HepG2 (cell line): ENCODE data around the gene GFPT2. TPM values are rescaled to one million over a fixed set of nuclear protein-coding genes. Genes with fewer than 3 reads are reported as not detected.

ENCODE experiments used
- ATAC-seq: fragments of 200-7000 bp; cut with Tn5 transposase; 3 replicates; pipeline ENCODE4 v1.9.1; 2020; ENCODE audit warnings: mild to moderate bottlenecking, moderate library complexity
- BruUV-seq: library from RNA; stranded (reverse); fragments of 400-500 nt; replicated peaks from 2 replicates; lab custom pipeline; 2021; lab: Mats Ljungman, UMichigan
- CTCF ChIA-PET: fragments of 300-600 bp; formaldehyde crosslinking; extraction: SDS; loops from one replicate; lab custom pipeline; 2021; ENCODE audit warnings: low total read pairs, inconsistent platforms, low intra/inter-chr PET ratio; lab: Yijun Ruan, JAX
- POLR2A ChIA-PET: fragments of 350-600 bp; sonication (Branson Sonifier 250); formaldehyde crosslinking; loops from one replicate; lab custom pipeline; 2020; ENCODE audit warnings: antibody characterized with exemption, inconsistent platforms; lab: Yijun Ruan, JAX
- DNase-seq: peaks from one replicate; pipeline ENCODE4 v3.0.0-alpha.2; 2015; ENCODE audit warnings: low spot score
- FAIRE-seq: peaks from 3 replicates; lab custom pipeline; 2011; peaks lifted over from hg19 to GRCh38; lab: Jason Lieb, UNC
- H2AFZ ChIP-seq: one replicate; pipeline ENCODE4 v1.6.1; 2011; ENCODE audit warnings: low read length, inconsistent platforms
- H3K27ac ChIP-seq: fragments of 300-600 bp; 3 replicates; pipeline ENCODE4 v1.8.0; 2011; ENCODE audit warnings: mixed run types, mild to moderate bottlenecking, mixed read lengths, low read length, inconsistent platforms; ENCODE audit not compliant: insufficient read depth; ENCODE audit errors: extremely low read length
- H3K27me3 ChIP-seq, 2 experiments: fragments of 200-600 bp in 1 of 2; 2 replicates in 1 of 2; 3 replicates in 1 of 2; pipeline versions ENCODE4 v1.6.0 to v1.8.0; 2011; ENCODE audit warnings: low read length in 2 of 2, mild to moderate bottlenecking in 2 of 2, moderate library complexity in 2 of 2, inconsistent platforms in 1 of 2; ENCODE audit not compliant: insufficient read depth in 2 of 2, control insufficient read depth in 1 of 2
- H3K36me3 ChIP-seq, 2 experiments: fragments of 200-600 bp in 1 of 2; replicated peaks in 1 of 2; 2 replicates in 1 of 2; 3 replicates in 1 of 2; pipeline versions ENCODE4 v1.5.1 to v1.8.0; 2011; ENCODE audit warnings: low read length in 2 of 2, inconsistent platforms in 1 of 2; ENCODE audit not compliant: insufficient read depth in 2 of 2, control insufficient read depth in 1 of 2
- H3K4me1 ChIP-seq: 2 replicates; pipeline ENCODE4 v1.5.1; 2012; ENCODE audit warnings: low read length, inconsistent platforms; ENCODE audit not compliant: insufficient read depth
- H3K4me2 ChIP-seq: 2 replicates; pipeline ENCODE4 v1.6.0; 2011; ENCODE audit warnings: low read depth, low read length, inconsistent platforms
- H3K4me3 ChIP-seq, 3 experiments: fragments of 200-600 bp in 1 of 3; sonication (generic), shearing (Covaris generic) in 1 of 3; replicated peaks in 1 of 3; 2 replicates each; pipeline ENCODE4 v1.5.1; 2011 to 2016; ENCODE audit warnings: low read length in 3 of 3, inconsistent platforms in 2 of 3, low read depth in 2 of 3, mild to moderate bottlenecking in 2 of 3, control low read depth in 1 of 3, mixed read lengths in 1 of 3; ENCODE audit not compliant: insufficient read depth in 1 of 3
- H3K79me2 ChIP-seq: one replicate; pipeline ENCODE4 v1.6.1; 2011; ENCODE audit warnings: low read length, inconsistent platforms; ENCODE audit not compliant: insufficient read depth
- H3K9ac ChIP-seq: 2 replicates; pipeline ENCODE4 v1.6.0; 2011; ENCODE audit warnings: mild to moderate bottlenecking, low read depth, low read length, inconsistent platforms; ENCODE audit not compliant: insufficient read depth
- H3K9me3 ChIP-seq: 2 replicates; pipeline ENCODE4 v1.5.1; 2012; ENCODE audit warnings: mild to moderate bottlenecking, low read length
- H4K20me1 ChIP-seq: 2 replicates; pipeline ENCODE4 v1.6.0; 2011; ENCODE audit warnings: inconsistent platforms, mild to moderate bottlenecking, low read length, moderate library complexity; ENCODE audit not compliant: insufficient read depth
- DMAP1 ChIP-seq: IDR thresholded peaks from 2 replicates; pipeline ENCODE4 v1.6.1; 2016
- GABPB1 ChIP-seq: IDR thresholded peaks from 2 replicates; pipeline ENCODE4 v1.6.1; 2016; ENCODE audit warnings: mild to moderate bottlenecking, missing genetic modification reagents, moderate library complexity, missing compliant biosample characterization
- NFATC3 ChIP-seq: sonication (generic); formaldehyde crosslinking; IDR thresholded peaks from 2 replicates; pipeline ENCODE4 v1.5.1; 2020; ENCODE audit warnings: mild to moderate bottlenecking, missing genetic modification reagents
- TMF1 ChIP-seq: sonication (generic); formaldehyde crosslinking; IDR thresholded peaks from 2 replicates; pipeline ENCODE4 v1.8.1; 2022; ENCODE audit warnings: low read depth, missing genetic modification reagents
- YEATS2 ChIP-seq: sonication (generic); formaldehyde crosslinking; IDR thresholded peaks from 2 replicates; pipeline ENCODE4 v1.4.0; 2020; ENCODE audit warnings: missing genetic modification reagents, borderline replicate concordance
- ZNF224 ChIP-seq: sonication (generic); formaldehyde crosslinking; IDR thresholded peaks from 2 replicates; pipeline ENCODE4 v1.5.0; 2020; ENCODE audit warnings: mild to moderate bottlenecking, missing genetic modification reagents
- WGBS: methylation state at CpG from one replicate; pipeline ENCODE4 v1.1.6; 2017; ENCODE audit warnings: low lambda C conversion rate; 5-methylcytosine and 5-hydroxymethylcytosine counted together
- in situ Hi-C: cut with HindIII; loops from 2 replicates; pipeline ENCODE4 v1.10.0; 2017; ENCODE audit warnings: low pct_unique_long_range_greater_than_20kb; ENCODE audit not compliant: extremely low pct_ligation_motif_present
- intact Hi-C: fragments of 100-400 bp; cut with micrococcal nuclease; formaldehyde crosslinking; loops from one replicate; pipeline ENCODE4 v1.10.0; 2022; ENCODE audit not compliant: unreplicated experiment
- polyA plus RNA-seq, 8 experiments: library from polyadenylated mRNA; depleted of rRNA in 3 of 8; stranded (reverse) in 7 of 8; unstranded in 1 of 8; fragments of >200 nt; fragmentation: Illumina TruSeq in 4 of 8; extraction: Trizol in 4 of 8; gene quantifications; 2 replicates each; pipeline versions ENCODE4 v1.2.1 to v1.2.3, GENCODE V29; 2011 to 2016; ENCODE audit warnings: low read depth in 4 of 8, missing spikeins in 1 of 8, mixed read lengths in 1 of 8; ENCODE audit not compliant: insufficient read depth in 1 of 8
- total RNA-seq, 5 experiments: library from RNA; depleted of rRNA; stranded (reverse); fragments of >200 nt; fragmentation: Illumina TruSeq; extraction: Trizol; gene quantifications; 2 replicates each; pipeline ENCODE4 v1.2.3, GENCODE V29; 2016; ENCODE audit warnings: low read depth in 1 of 5
- TF ChIP-seq, protein P1 (sequence below): sonication (generic); formaldehyde crosslinking; IDR thresholded peaks from 2 replicates; pipeline ENCODE4 v1.9.0; 2021; ENCODE audit warnings: missing genetic modification reagents, mild to moderate bottlenecking, borderline replicate concordance
- TF ChIP-seq, protein P2 (sequence below): sonication (generic); formaldehyde crosslinking; IDR thresholded peaks from 2 replicates; pipeline ENCODE4 v1.5.0; 2020; ENCODE audit warnings: missing genetic modification reagents
- TF ChIP-seq, protein P3 (sequence below): sonication (generic); formaldehyde crosslinking; IDR thresholded peaks from 2 replicates; pipeline ENCODE4 v1.8.1; 2023; ENCODE audit warnings: mild to moderate bottlenecking, missing genetic modification reagents, borderline replicate concordance
- TF ChIP-seq, protein P4 (sequence below): sonication (generic); formaldehyde crosslinking; IDR thresholded peaks from 2 replicates; pipeline ENCODE4 v1.4.0; 2020; ENCODE audit warnings: mild to moderate bottlenecking, missing genetic modification reagents
- TF ChIP-seq, protein P5 (sequence below): sonication (generic); formaldehyde crosslinking; IDR thresholded peaks from 2 replicates; pipeline ENCODE4 v1.5.1; 2020; ENCODE audit warnings: missing genetic modification reagents, mild to moderate bottlenecking, borderline replicate concordance

Gene GFPT2
- total and polyA plus RNA-seq, 2 of the 13 experiments (the other 11 are each of a cell fraction or from before 2014, with no cell fraction given): 0.18 TPM

DNA sequence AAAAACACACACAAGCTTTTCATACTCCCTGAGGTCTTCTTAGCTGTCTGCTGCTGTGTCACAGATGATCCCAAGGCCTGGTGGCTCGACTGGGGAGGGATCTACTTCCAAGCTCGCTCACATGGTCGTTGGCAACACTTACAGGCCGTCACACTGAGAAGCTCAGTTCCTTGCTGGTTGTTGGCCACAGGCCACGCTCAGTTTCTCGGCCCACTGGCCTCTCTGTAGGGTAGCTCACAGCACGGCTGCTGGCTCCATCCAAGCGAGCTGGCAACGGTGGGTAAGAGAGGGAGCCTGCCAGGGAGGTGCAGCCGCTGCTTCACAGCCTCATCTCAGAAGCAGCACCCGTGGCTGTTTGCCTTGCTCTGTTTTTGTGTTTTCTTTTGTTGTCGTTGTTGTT lies 43.8 kb upstream of the GFPT2 start (continued):
- TF ChIP-seq ZNF224 (CRISPR knock-in tag): no peak
- no peak for TF ChIP-seq GABPB1 (CRISPR knock-in tag)
- TF ChIP-seq, protein P1, sequence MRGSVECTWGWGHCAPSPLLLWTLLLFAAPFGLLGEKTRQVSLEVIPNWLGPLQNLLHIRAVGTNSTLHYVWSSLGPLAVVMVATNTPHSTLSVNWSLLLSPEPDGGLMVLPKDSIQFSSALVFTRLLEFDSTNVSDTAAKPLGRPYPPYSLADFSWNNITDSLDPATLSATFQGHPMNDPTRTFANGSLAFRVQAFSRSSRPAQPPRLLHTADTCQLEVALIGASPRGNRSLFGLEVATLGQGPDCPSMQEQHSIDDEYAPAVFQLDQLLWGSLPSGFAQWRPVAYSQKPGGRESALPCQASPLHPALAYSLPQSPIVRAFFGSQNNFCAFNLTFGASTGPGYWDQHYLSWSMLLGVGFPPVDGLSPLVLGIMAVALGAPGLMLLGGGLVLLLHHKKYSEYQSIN (CRISPR knock-in tag): no peak
- TF ChIP-seq, protein P2, sequence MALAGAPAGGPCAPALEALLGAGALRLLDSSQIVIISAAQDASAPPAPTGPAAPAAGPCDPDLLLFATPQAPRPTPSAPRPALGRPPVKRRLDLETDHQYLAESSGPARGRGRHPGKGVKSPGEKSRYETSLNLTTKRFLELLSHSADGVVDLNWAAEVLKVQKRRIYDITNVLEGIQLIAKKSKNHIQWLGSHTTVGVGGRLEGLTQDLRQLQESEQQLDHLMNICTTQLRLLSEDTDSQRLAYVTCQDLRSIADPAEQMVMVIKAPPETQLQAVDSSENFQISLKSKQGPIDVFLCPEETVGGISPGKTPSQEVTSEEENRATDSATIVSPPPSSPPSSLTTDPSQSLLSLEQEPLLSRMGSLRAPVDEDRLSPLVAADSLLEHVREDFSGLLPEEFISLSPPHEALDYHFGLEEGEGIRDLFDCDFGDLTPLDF: no peak
- TF ChIP-seq DMAP1 (CRISPR knock-in tag): no peak
- no peak for TF ChIP-seq NFATC3 (CRISPR knock-in tag)
- TF ChIP-seq YEATS2: no peak
- TF ChIP-seq TMF1 (CRISPR knock-in tag): no peak

DNA sequence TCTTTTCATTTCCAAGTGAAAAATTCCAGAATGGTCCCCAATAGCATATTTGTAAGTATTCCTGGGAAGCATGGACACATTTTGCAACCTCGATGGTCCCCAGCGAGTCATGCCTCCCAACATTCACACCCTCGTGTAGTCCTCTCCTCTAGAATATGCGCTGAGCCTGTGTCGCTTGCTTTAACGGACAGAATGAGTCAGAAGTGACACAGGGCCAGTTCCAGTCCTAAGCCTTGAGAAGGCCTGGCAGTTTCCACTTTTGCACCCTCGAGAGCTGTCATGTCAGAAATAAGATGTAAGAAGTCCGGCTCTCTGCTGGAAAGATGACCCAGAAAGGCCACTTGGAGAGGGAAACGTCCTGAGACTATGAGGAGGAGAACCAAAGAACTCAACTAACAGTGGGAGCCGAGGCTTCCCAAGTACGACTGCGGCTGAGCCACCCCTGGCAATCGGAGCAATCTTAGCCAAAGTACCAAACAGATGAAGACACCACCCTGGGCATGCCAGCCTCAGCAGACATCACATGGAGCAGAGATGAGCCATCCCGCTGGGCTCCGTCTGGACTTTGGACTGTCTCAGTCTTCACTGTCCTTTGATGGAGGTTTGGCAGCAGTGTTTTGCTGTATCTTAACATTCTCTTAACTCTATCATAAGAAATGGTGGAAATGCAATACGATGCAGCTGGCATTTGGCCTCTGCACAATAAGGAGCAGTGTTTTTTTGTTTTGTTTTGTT lies 42.6 kb upstream of the GFPT2 start:
- no peak for FAIRE-seq
- intact Hi-C loops: no loop called here
- H3K9ac ChIP-seq: no peak overlapping the region

More for the DNA sequence above, 42.6 kb upstream of the GFPT2 start:
- TF ChIP-seq, protein P3, sequence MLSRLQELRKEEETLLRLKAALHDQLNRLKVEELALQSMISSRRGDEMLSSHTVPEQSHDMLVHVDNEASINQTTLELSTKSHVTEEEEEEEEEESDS (CRISPR knock-in tag): no peak
- TF ChIP-seq, protein P4, sequence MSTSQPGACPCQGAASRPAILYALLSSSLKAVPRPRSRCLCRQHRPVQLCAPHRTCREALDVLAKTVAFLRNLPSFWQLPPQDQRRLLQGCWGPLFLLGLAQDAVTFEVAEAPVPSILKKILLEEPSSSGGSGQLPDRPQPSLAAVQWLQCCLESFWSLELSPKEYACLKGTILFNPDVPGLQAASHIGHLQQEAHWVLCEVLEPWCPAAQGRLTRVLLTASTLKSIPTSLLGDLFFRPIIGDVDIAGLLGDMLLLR (CRISPR knock-in tag): no peak
- TF ChIP-seq, protein P5, sequence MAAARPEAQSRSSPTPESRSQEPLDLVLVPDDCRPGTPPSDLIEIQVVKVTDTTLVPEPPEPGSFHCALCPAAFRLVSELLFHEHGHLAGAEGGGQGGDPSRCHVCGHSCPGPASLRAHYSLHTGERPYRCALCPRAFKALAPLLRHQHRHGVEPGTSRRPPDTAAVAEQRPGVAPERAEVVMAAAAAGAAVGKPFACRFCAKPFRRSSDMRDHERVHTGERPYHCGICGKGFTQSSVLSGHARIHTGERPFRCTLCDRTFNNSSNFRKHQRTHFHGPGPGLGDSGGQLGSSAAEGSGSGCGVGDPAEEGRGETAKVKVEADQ: no peak
- TF ChIP-seq, all 625 proteins: peak for 0
- no TSS peak for BruUV-seq
- POLR2A ChIA-PET: no interaction called here
- Histone ChIP-seq H3K4me3 (no peak overlapping the region), H3K4me2 (no peak overlapping the region), H3K4me1 (no peaks in the 10 kb centered on the region), H3K27me3 (peaks cover 4 to 41% of the 10 kb centered on the region in 2 experiments; a peak in 4 of 5 replicates), H3K9me3 (no peaks in the 10 kb centered on the region), H4K20me1 (no peaks in the 10 kb centered on the region), H3K27ac (no peak overlapping the region), H3K79me2 (no peaks in the 10 kb centered on the region), H2AFZ (no peak overlapping the region), H3K36me3 (no peaks in the 10 kb centered on the region)
- DNase-seq (no peak), ATAC-seq (no peak)
- CTCF ChIA-PET: no interaction called here
- WGBS: 21% methylated on average over 14 of the region's 16 CpGs
- in situ Hi-C loops: no loop called here
